ENCODE data around the gene RGL4.

The RGL4 gene

GRCh38 chr22:23700706-23701105, 9.9 kb downstream of the RGL4 start:
- no peak for TF ChIP-seq CTCF (IDR thresholded peaks at IDR 0.05; ENCODE audit: control insufficient read depth, insufficient read depth, low read depth, low read length, missing control alignments)
- no peak overlapping the region for H3K4me3 ChIP-seq (ENCODE audit: control insufficient read depth, low read depth, low read length)
- DNase-seq (ENCODE audit: low read depth), result no peak

GRCh38 chr22:23704062-23704461, 13.2 kb downstream of the RGL4 start:
- no peak for DNase-seq (ENCODE audit: low read depth)
- no peak for TF ChIP-seq CTCF (IDR thresholded peaks at IDR 0.05; ENCODE audit: control insufficient read depth, insufficient read depth, low read depth, low read length, missing control alignments)
- no peak overlapping the region for H3K4me3 ChIP-seq (ENCODE audit: control insufficient read depth, low read depth, low read length)

GRCh38 chr22:23704829-23705228, 14.0 kb downstream of the RGL4 start:
- no peak for DNase-seq (ENCODE audit: low read depth)
- TF ChIP-seq CTCF (IDR thresholded peaks at IDR 0.05; ENCODE audit: control insufficient read depth, insufficient read depth, low read depth, low read length, missing control alignments), result no peak
- H3K4me3 ChIP-seq (ENCODE audit: control insufficient read depth, low read depth, low read length), result no peak overlapping the region

GRCh38 chr22:23705358-23705757, 14.5 kb downstream of the RGL4 start:
- H3K4me3 ChIP-seq (ENCODE audit: control insufficient read depth, low read depth, low read length), result no peak overlapping the region
- no peak for TF ChIP-seq CTCF (IDR thresholded peaks at IDR 0.05; ENCODE audit: control insufficient read depth, insufficient read depth, low read depth, low read length, missing control alignments)
- DNase-seq (ENCODE audit: low read depth), result no peak

- no peak overlapping the region for H3K4me3 ChIP-seq (ENCODE audit: control insufficient read depth, low read depth, low read length)
- no peak for TF ChIP-seq CTCF (IDR thresholded peaks at IDR 0.05; ENCODE audit: control insufficient read depth, insufficient read depth, low read depth, low read length, missing control alignments)
- DNase-seq (ENCODE audit: low read depth), result no peak
Measured at GRCh38 chr22:23708270-23708669, 17.5 kb downstream of the RGL4 start.

- DNase-seq (ENCODE audit: low read depth), result no peak
- no peak overlapping the region for H3K4me3 ChIP-seq (ENCODE audit: control insufficient read depth, low read depth, low read length)
- no peak for TF ChIP-seq CTCF (IDR thresholded peaks at IDR 0.05; ENCODE audit: control insufficient read depth, insufficient read depth, low read depth, low read length, missing control alignments)
Measured at GRCh38 chr22:23709107-23709506, 18.3 kb downstream of the RGL4 start.

- no peak for DNase-seq (ENCODE audit: low read depth)
- TF ChIP-seq CTCF (IDR thresholded peaks at IDR 0.05; ENCODE audit: control insufficient read depth, insufficient read depth, low read depth, low read length, missing control alignments), result no peak
- no peak overlapping the region for H3K4me3 ChIP-seq (ENCODE audit: control insufficient read depth, low read depth, low read length)
Measured at GRCh38 chr22:23712256-23712655, 21.4 kb downstream of the RGL4 start.

All from AG09309 (cell line).